Esophagus squamous epithelium (tissue), 5 donors: ENCODE data around the gene RUNX1. TPM values are rescaled to one million over a fixed set of nuclear protein-coding genes. Genes with fewer than 3 reads are reported as not detected.

Source experiments
- DNase-seq: peaks from one replicate; lab custom pipeline; 2025; lab: John Stamatoyannopoulos, UW
- H3K27ac ChIP-seq, 4 donors: fragments of 200-600 bp; sonication (generic); one replicate each; pipeline ENCODE4 v1.5.1; 2016 to 2019; ENCODE audit warnings: mild to moderate bottlenecking in 1 of 4
- H3K27me3 ChIP-seq, 4 donors: fragments of 200-600 bp; sonication (generic); 1 replicate in 3 of 4; 2 replicates in 1 of 4; pipeline versions ENCODE4 v1.5.1 to v1.6.0; 2017 to 2021; ENCODE audit warnings: antibody characterized with exemption in 1 of 4
- H3K36me3 ChIP-seq, 3 donors: fragments of 200-600 bp; sonication (generic); one replicate each; pipeline ENCODE4 v1.5.1; 2016 to 2019
- H3K4me1 ChIP-seq, 3 donors: fragments of 200-600 bp; sonication (generic); one replicate each; pipeline ENCODE4 v1.5.1; 2017 to 2019
- H3K4me3 ChIP-seq, 4 donors: fragments of 200-600 bp; sonication (generic); 1 replicate in 3 of 4; 2 replicates in 1 of 4; pipeline ENCODE4 v1.5.1; 2016 to 2019; ENCODE audit warnings: mild to moderate bottlenecking in 2 of 4, moderate library complexity in 1 of 4
- H3K9me3 ChIP-seq, 3 donors: fragments of 200-600 bp; sonication (generic); one replicate each; pipeline ENCODE4 v1.5.1; 2016 to 2019
- POLR2A ChIP-seq, 4 donors: fragments of 450-650 bp; IDR thresholded peaks; one replicate each; pipeline ENCODE4 v1.6.1; 2017; ENCODE audit warnings: antibody characterized with exemption in 4 of 4, mild to moderate bottlenecking in 4 of 4, moderate library complexity in 3 of 4
- WGBS, 2 donors: methylation state at CpG; one replicate each; pipeline ENCODE4 v1.1.5; 2018; 5-methylcytosine and 5-hydroxymethylcytosine counted together
- intact Hi-C: fragments of 100-400 bp; cut with DNase I; formaldehyde crosslinking; loops from one replicate; pipeline ENCODE4 v1.15.0; 2022
- total RNA-seq, 4 donors: library from RNA; depleted of rRNA; stranded (reverse); fragments of >200 nt; gene quantifications; one replicate each; pipeline ENCODE4 v1.1.0, GENCODE V29; 2016
- TF ChIP-seq, protein P1 (sequence below), 6 experiments: fragments of 450-650 bp in 4 of 6; fragments of 200-600 bp in 2 of 6; sonication (generic) in 2 of 6; IDR thresholded peaks; one replicate each; pipeline ENCODE4 v1.5.1; 2016 to 2019; ENCODE audit warnings: antibody characterized with exemption in 6 of 6, mild to moderate bottlenecking in 4 of 6, moderate library complexity in 4 of 6
- donor health status: DM: yes; HTN: yes; CAD: no.

Gene RUNX1
- total RNA-seq, 4 donors from 2014 or later, result 8.2 to 25.4 (median 18.3) TPM

DNA sequence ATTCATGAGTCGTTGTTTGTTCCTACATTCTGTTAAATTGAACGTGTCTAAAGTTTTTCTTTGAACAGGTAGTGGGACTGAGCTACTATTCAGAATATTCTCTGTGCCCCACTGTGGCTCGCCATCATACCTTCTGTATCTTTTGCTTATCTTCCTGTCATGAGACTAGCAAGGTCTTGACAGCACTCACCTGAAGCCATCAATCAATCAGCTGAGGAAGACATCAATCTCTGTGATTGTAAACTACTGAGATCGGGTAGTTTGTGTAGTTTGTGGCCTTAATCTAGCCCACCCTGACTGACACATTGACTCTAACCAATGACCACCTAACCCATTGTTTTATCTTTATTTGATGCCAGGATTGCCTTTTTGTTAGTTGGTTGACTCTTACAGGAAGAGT lies 17.7 kb upstream of the RUNX1 start:
- TF ChIP-seq, protein P1, sequence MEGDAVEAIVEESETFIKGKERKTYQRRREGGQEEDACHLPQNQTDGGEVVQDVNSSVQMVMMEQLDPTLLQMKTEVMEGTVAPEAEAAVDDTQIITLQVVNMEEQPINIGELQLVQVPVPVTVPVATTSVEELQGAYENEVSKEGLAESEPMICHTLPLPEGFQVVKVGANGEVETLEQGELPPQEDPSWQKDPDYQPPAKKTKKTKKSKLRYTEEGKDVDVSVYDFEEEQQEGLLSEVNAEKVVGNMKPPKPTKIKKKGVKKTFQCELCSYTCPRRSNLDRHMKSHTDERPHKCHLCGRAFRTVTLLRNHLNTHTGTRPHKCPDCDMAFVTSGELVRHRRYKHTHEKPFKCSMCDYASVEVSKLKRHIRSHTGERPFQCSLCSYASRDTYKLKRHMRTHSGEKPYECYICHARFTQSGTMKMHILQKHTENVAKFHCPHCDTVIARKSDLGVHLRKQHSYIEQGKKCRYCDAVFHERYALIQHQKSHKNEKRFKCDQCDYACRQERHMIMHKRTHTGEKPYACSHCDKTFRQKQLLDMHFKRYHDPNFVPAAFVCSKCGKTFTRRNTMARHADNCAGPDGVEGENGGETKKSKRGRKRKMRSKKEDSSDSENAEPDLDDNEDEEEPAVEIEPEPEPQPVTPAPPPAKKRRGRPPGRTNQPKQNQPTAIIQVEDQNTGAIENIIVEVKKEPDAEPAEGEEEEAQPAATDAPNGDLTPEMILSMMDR (IDR thresholded peaks at IDR 0.05), result no peak
- H3K4me1 ChIP-seq, result peaks cover 0 to 8% (median 0%) of the 10 kb centered on the region in 3 donors
- no peaks in the 10 kb centered on the region for H3K27me3 ChIP-seq
- DNase-seq, result no peak
- no peaks in the 10 kb centered on the region for H3K9me3 ChIP-seq
- no peaks in the 10 kb centered on the region for H3K36me3 ChIP-seq
- H3K4me3 ChIP-seq, result no peak overlapping the region
- 87 to 88% methylated on average over 4 of the region's 4 CpGs for WGBS, 2 donors
- no peak overlapping the region for H3K27ac ChIP-seq
- intact Hi-C loops, result no loop called here

DNA sequence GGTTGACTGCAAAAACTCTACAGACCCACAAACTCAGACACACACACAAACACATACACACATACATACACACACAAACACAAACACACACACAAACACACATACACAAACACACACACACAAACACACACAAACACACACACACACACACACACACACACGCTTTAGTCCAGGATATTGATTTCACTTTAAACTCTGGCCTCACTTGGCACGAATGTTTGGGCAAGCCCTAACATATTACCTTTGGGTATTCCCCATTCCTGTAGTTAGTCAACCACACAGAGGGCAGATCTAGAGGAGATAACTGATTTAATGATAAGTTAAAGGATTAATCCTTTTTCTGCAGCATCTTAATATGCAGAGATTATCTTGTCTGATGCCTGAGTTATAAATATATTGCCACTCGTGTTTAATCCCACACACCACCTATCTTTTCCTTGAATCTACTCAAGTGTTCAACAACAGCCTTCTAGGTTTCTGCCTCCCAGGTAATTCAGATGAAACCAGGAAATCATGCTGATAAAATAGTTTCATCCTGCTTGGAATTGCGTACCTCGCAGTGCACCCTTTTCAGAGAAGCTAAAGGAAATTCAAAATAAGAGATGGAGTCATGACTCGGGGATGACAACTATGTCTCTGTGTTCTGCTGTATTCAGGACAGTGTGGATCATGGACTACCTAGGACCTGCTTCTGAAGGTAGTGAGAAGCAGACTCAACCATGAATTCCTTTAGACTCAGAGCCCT lies 14.5 kb upstream of the RUNX1 start:
- no peaks in the 10 kb centered on the region for H3K27me3 ChIP-seq
- H3K9me3 ChIP-seq, result no peaks in the 10 kb centered on the region
- no peaks in the 10 kb centered on the region for H3K36me3 ChIP-seq
- peaks cover 0 to 8% (median 0%) of the 10 kb centered on the region in 3 donors for H3K4me1 ChIP-seq
- no peak overlapping the region for H3K4me3 ChIP-seq
- no peak overlapping the region for H3K27ac ChIP-seq
- no peak for DNase-seq
- 32 to 53% methylated on average over 6 of the region's 6 CpGs for WGBS, 2 donors
- TF ChIP-seq, protein P1 (IDR thresholded peaks at IDR 0.05), result no peak
- no peak for TF ChIP-seq POLR2A (IDR thresholded peaks at IDR 0.05)
- intact Hi-C loops, result no loop called here

DNA sequence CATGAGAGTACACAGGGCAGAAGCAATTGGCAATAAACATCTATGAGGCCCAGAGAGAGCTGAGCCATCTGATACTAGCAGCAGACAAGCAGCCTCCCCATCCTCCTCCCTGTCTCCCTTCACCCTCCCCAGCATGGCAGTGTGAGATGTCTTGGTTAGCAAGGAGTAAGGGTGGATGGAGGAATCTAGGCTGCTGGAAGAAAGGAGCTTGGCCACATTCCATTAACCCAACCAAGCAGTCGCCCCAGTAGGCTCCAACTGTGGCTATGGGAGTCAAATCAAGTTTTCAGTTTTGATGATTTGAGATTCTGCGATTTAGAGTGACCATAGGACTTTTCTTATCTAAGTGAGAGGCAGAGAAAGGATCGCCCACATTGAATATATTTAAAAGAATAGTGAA lies 12.9 kb upstream of the RUNX1 start:
- Histone ChIP-seq H3K9me3 (no peaks in the 10 kb centered on the region), H3K4me3 (no peak overlapping the region), H3K27ac (no peak overlapping the region), H3K4me1 (peaks cover 0 to 8% (median 0%) of the 10 kb centered on the region in 3 donors), H3K36me3 (no peaks in the 10 kb centered on the region), H3K27me3 (no peaks in the 10 kb centered on the region)
- DNase-seq, result no peak
- 86 to 92% methylated on average over 3 of the region's 3 CpGs for WGBS, 2 donors
- TF ChIP-seq, protein P1 (IDR thresholded peaks at IDR 0.05), result no peak
- TF ChIP-seq POLR2A (IDR thresholded peaks at IDR 0.05), result no peak
- intact Hi-C loops, result no loop called here

DNA sequence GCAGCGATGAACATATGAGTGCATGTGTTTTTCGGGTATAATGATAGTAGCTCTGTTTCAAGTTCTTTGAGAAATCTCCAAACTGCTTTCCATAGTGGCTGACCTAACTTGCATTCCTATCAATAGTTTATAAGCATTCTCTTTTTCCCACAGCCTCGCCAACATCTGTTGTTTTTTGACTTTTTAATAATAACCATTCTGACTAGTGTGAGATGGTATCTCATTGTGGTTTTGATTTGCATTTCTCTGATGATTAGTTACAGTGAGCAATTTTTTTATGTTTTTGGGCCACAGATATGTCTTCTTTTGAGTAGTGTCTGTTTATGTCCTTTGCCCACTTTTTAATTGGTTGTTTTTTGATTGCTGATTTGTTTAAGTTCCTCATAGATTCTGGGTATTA lies 10.6 kb upstream of the RUNX1 start:
- TF ChIP-seq, protein P1 (IDR thresholded peaks at IDR 0.05), result no peak
- WGBS, 2 donors, result 87 to 98% methylated on average over 3 of the region's 3 CpGs
- Histone ChIP-seq H3K27me3 (no peaks in the 10 kb centered on the region), H3K9me3 (no peaks in the 10 kb centered on the region), H3K4me3 (no peak overlapping the region), H3K36me3 (no peaks in the 10 kb centered on the region), H3K27ac (no peak overlapping the region), H3K4me1 (peaks cover 0 to 8% (median 0%) of the 10 kb centered on the region in 3 donors)
- intact Hi-C loops, result loop anchor here (10.0 kb wide), 1 partner anchor 335 kb away; no protein-coding TSS in a partner anchor
- no peak for DNase-seq

DNA sequence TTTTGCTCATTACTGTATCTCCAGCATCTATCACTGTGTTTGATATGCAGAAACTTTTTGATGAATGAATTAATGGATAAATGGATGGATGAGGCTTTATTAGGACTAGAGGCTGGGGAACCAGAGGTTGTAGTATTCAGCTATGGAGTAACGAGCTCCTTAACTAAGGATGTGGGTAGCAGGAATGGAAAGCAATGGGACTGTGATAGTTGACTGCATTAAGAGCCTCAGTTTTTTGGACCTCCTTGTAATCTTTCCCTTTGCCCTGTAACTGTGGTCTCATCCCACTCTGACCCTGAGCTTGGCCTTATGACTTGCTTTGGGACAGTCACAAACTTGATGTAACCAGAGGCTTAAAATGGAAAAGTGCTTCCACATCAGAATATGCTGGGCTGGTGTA lies 9.0 kb upstream of the RUNX1 start:
- Histone ChIP-seq H3K27ac (no peak overlapping the region), H3K36me3 (no peaks in the 10 kb centered on the region), H3K4me3 (no peak overlapping the region), H3K27me3 (no peaks in the 10 kb centered on the region), H3K4me1 (no peaks in the 10 kb centered on the region), H3K9me3 (no peaks in the 10 kb centered on the region)
- intact Hi-C loops, result loop anchor here (10.0 kb wide), 1 partner anchor 337 kb away; no protein-coding TSS in a partner anchor
- DNase-seq, result no peak
- WGBS, 2 donors, result 88 to 89% methylated on average over 1 of the region's 1 CpG
- TF ChIP-seq, protein P1 (IDR thresholded peaks at IDR 0.05), result no peak
- TF ChIP-seq POLR2A (IDR thresholded peaks at IDR 0.05), result no peak
